Spleen (tissue), 11 donors: ENCODE measurements around the gene IL21R. TPM values are rescaled to one million over a fixed set of nuclear protein-coding genes. Genes with fewer than 3 reads are reported as not detected.

ENCODE experiments used
- DNase-seq: peaks from one replicate; pipeline ENCODE4 v3.0.0-alpha.2; 2020
- H3K27ac ChIP-seq, 8 donors: fragments of 200-600 bp; sonication (generic) in 7 of 8; 1 replicate in 4 of 8; 2 replicates in 4 of 8; pipeline versions ENCODE4 v1.5.0 to v1.8.0; 2016 to 2021; ENCODE audit warnings: inconsistent platforms in 4 of 8, mild to moderate bottlenecking in 4 of 8, moderate library complexity in 1 of 8
- H3K27me3 ChIP-seq, 7 donors: fragments of 200-600 bp; sonication (generic) in 6 of 7; replicated peaks in 1 of 7; 1 replicate in 4 of 7; 2 replicates in 3 of 7; pipeline versions ENCODE4 v1.5.0 to v1.8.0; 2016 to 2021; ENCODE audit warnings: inconsistent platforms in 3 of 7, mild to moderate bottlenecking in 1 of 7
- H3K36me3 ChIP-seq, 6 donors: fragments of 200-600 bp; sonication (generic) in 5 of 6; 1 replicate in 4 of 6; 2 replicates in 2 of 6; pipeline versions ENCODE4 v1.5.0 to v1.8.0; 2016 to 2021; ENCODE audit warnings: inconsistent platforms in 2 of 6
- H3K4me1 ChIP-seq, 6 donors: fragments of 200-600 bp; sonication (generic) in 5 of 6; 1 replicate in 3 of 6; 2 replicates in 3 of 6; pipeline versions ENCODE4 v1.5.0 to v1.8.0; 2016 to 2021; ENCODE audit warnings: inconsistent platforms in 3 of 6
- H3K4me3 ChIP-seq, 8 donors: fragments of 200-600 bp; sonication (generic) in 7 of 8; 1 replicate in 4 of 8; 2 replicates in 4 of 8; pipeline versions ENCODE4 v1.5.0 to v1.8.0; 2016 to 2021; ENCODE audit warnings: inconsistent platforms in 4 of 8, mild to moderate bottlenecking in 4 of 8, moderate library complexity in 2 of 8
- H3K9me3 ChIP-seq, 8 donors: fragments of 200-600 bp; sonication (generic) in 7 of 8; 1 replicate in 4 of 8; 2 replicates in 4 of 8; pipeline versions ENCODE4 v1.5.0 to v1.8.0; 2016 to 2021; ENCODE audit warnings: inconsistent platforms in 4 of 8
- POLR2A ChIP-seq, 3 donors: fragments of 450-650 bp; IDR thresholded peaks; one replicate each; pipeline ENCODE4 v1.5.1; 2017; ENCODE audit warnings: antibody characterized with exemption in 3 of 3, mild to moderate bottlenecking in 1 of 3
- POLR2AphosphoS5 ChIP-seq, 3 donors: sonication (generic); formaldehyde crosslinking; IDR thresholded peaks; one replicate each; pipeline ENCODE4 v1.5.1; 2017; ENCODE audit warnings: antibody characterized with exemption in 3 of 3
- WGBS, 5 donors: extraction: QIAGEN DNeasy Blood & Tissue Kit in 3 of 5; methylation state at CpG; one replicate each; pipeline versions ENCODE4 v1.1.5 to v1.1.7; 2013 to 2018; 5-methylcytosine and 5-hydroxymethylcytosine counted together
- intact Hi-C: fragments of 100-400 bp; cut with DNase I; formaldehyde crosslinking; loops from one replicate; pipeline ENCODE4 v1.15.0; 2023; ENCODE audit warnings: low total_unique reads
- polyA plus RNA-seq, 3 donors: library from polyadenylated mRNA; stranded (reverse); fragments of 200-250 nt; gene quantifications; one replicate each; pipeline ENCODE4 v1.2.1, GENCODE V29; 2013
- total RNA-seq, 7 donors: library from RNA; depleted of rRNA in 3 of 7; stranded (reverse); fragments of >200 nt in 3 of 7; fragmentation: NEBNext Ultra II Directional in 4 of 7; extraction: Animal tissue kit (Norgen Biotek cat#: 25700) in 4 of 7; gene quantifications; one replicate each; pipeline versions ENCODE4 v1.1.0 to v1.2.1, GENCODE V29; 2016 to 2021
- TF ChIP-seq, protein P1 (sequence below), 11 experiments: fragments of 200-600 bp in 7 of 11; fragments of 450-650 bp in 4 of 11; sonication (generic) in 4 of 11; IDR thresholded peaks in 8 of 11; conservative IDR thresholded peaks in 3 of 11; 1 replicate in 7 of 11; 2 replicates in 4 of 11; pipeline versions ENCODE4 v1.4.0 to v1.8.0; 2016 to 2021; ENCODE audit warnings: antibody characterized with exemption in 11 of 11, inconsistent platforms in 4 of 11, mild to moderate bottlenecking in 1 of 11
- donor health status: healthy with polysubstance abuse.
- donor health status: DM: no; HTN: no; CAD: no; lungs with moderate emphysema.
- donor health status: DM: no; HTN: no; CAD: no.
- donor health status: Bipolar disorder and iron deficiency.
- donor health status: healthy.
- donor health status: DM: no; HTN: no; CAD: no.
- donor health status: DM: yes; HTN: yes; CAD: no.

IL21R gene
- total and polyA plus RNA-seq, 10 donors = 2.7 to 19.7 (median 12.0) TPM

- no peak for DNase-seq
- no peaks in the 10 kb centered on the region for H3K27me3 ChIP-seq
- no peak overlapping the region for H3K27ac ChIP-seq
- TF ChIP-seq POLR2AphosphoS5 (IDR thresholded peaks at IDR 0.05) (no peak), POLR2A (IDR thresholded peaks at IDR 0.05) (no peak)
- TF ChIP-seq, protein P1, sequence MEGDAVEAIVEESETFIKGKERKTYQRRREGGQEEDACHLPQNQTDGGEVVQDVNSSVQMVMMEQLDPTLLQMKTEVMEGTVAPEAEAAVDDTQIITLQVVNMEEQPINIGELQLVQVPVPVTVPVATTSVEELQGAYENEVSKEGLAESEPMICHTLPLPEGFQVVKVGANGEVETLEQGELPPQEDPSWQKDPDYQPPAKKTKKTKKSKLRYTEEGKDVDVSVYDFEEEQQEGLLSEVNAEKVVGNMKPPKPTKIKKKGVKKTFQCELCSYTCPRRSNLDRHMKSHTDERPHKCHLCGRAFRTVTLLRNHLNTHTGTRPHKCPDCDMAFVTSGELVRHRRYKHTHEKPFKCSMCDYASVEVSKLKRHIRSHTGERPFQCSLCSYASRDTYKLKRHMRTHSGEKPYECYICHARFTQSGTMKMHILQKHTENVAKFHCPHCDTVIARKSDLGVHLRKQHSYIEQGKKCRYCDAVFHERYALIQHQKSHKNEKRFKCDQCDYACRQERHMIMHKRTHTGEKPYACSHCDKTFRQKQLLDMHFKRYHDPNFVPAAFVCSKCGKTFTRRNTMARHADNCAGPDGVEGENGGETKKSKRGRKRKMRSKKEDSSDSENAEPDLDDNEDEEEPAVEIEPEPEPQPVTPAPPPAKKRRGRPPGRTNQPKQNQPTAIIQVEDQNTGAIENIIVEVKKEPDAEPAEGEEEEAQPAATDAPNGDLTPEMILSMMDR (IDR thresholded peaks at IDR 0.05 in 8 of 11, conservative IDR thresholded peaks at IDR 0.05 in 3 of 11) = no peak
- H3K9me3 ChIP-seq = no peaks in the 10 kb centered on the region
- peaks cover 0 to 54% (median 42%) of the 10 kb centered on the region in 6 donors for H3K36me3 ChIP-seq
- peaks cover 7 to 60% (median 36%) of the 10 kb centered on the region in 6 donors for H3K4me1 ChIP-seq
- 88 to 97% (median 92%) methylated on average over 5 of the region's 5 CpGs for WGBS, 5 donors
- intact Hi-C loops = loop anchor here (5.0 to 10.0 kb wide), 3 partner anchors 84 to 302 kb away; no protein-coding TSS in a partner anchor
- no peak overlapping the region for H3K4me3 ChIP-seq
Observed at GRCh38 chr16:27458987-27459688, 57.2 kb downstream of the IL21R start.

- DNase-seq = peak; percentile 70
- Histone ChIP-seq H3K4me3 (no peak overlapping the region), H3K36me3 (peaks cover 0 to 64% (median 53%) of the 10 kb centered on the region in 6 donors), H3K27me3 (no peaks in the 10 kb centered on the region), H3K4me1 (peaks cover 7 to 65% (median 35%) of the 10 kb centered on the region in 6 donors), H3K9me3 (no peaks in the 10 kb centered on the region), H3K27ac (peak overlapping the region in 1 of 8 donors; percentile 42)
- TF ChIP-seq, protein P1 (IDR thresholded peaks at IDR 0.05 in 8 of 11, conservative IDR thresholded peaks at IDR 0.05 in 3 of 11) = no peak
- TF ChIP-seq POLR2AphosphoS5 (IDR thresholded peaks at IDR 0.05) = no peak
- no peak for TF ChIP-seq POLR2A (IDR thresholded peaks at IDR 0.05)
- WGBS, 5 donors = 79 to 88% (median 85%) methylated on average over 4 of the region's 4 CpGs
- intact Hi-C loops = no loop called here
Observed at GRCh38 chr16:27460213-27460612, 58.2 kb downstream of the IL21R start.

- TF ChIP-seq, protein P1 (IDR thresholded peaks at IDR 0.05 in 8 of 11, conservative IDR thresholded peaks at IDR 0.05 in 3 of 11) = no peak
- TF ChIP-seq POLR2AphosphoS5 (IDR thresholded peaks at IDR 0.05) = no peak
- TF ChIP-seq POLR2A (IDR thresholded peaks at IDR 0.05) = no peak
- DNase-seq = peak; percentile 68
- H3K36me3 ChIP-seq = peaks cover 0 to 71% (median 60%) of the 10 kb centered on the region in 6 donors
- peak overlapping the region in 1 of 8 donors; percentile 84 for H3K27ac ChIP-seq
- intact Hi-C loops = no loop called here
- peaks cover 7 to 63% (median 28%) of the 10 kb centered on the region in 6 donors for H3K4me1 ChIP-seq
- H3K9me3 ChIP-seq = no peaks in the 10 kb centered on the region
- WGBS, 5 donors = 84 to 92% (median 91%) methylated on average over 20 of the region's 20 CpGs
- no peak overlapping the region for H3K4me3 ChIP-seq
- H3K27me3 ChIP-seq = no peaks in the 10 kb centered on the region
Observed at GRCh38 chr16:27460663-27461482, 58.9 kb downstream of the IL21R start.
